ENCODE measurements around the gene LRG1.

The LRG1 gene

DNA sequence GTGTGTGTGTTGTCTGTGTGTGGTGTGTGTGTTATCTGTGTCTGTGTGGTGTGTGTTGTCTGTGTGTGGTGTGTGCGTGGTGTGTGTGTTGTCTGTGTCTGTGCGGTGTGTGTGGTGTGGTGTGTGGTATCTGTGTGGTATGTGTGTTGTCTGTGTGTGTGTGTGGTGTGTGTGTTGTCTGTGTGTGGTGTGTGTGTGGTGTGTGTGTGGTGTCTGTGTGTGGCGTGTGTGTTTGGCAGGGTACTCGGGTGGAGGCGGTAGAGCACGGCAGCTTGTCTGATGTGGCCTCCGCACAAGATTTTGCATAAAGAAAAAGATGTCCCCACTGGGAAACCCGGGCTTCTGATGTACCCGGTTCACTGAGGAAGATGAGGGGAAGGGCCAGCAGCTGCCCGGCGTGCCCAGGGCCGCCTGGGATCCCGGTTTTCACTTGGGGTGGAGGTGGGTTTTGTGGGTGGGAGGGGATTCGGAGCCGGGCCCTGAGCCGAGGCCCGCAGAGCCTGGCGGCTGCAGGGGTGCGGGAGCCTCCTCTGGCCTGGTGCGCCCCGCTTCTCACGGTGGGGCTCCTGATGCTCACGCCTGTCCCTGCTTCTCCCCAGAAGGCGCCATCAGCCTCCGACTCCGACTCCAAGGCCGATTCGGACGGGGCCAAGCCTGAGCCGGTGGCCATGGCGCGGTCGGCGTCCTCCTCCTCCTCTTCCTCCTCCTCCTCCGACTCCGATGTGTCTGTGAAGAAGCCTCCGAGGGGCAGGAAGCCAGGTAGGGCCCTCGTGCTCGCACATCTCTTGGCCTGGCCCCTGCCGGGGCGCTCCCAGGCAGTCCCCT is 46.5 kb downstream of the LRG1 start:
- DNase-seq (ENCODE audit: low spot score): no peak

DNA sequence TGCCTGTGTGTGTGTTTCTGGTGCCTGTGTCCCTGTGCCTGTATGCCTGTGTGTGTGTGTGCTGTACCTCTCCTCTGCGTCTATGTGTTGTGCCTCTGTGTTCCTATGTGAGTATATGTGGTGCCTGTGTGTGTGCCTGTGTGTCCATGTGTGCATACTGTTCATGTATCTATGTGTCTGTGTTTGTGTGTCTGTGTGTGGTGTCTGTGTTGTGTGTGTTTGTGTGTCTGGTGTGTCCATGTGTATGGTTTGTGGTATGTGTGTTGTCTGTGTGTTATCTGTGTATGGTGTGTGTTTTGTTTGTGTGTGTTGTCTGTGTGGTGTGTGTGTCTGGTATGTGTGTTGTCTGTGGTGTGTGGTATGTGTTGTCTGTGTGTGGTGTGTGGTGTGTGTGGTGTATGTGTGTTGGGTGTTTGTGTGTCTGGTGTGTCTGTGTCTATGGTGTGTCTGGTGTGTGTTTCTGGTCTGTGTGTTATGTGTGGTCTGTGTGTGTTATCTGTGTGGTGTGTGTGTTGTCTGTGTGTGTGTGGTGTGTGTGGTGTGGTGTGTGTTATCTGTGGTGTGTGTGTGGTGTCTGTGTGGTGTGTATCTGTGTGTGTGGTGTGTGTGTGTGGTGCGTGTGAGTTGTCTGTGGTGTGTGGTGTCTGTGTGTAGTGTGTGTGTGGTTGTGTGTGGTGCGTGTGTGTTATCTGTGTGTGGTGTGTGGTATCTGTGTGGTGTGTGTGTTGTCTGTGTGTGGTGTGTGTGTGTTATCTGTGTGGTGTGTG is 47.3 kb downstream of the LRG1 start:
- DNase-seq (ENCODE audit: low spot score): no peak

DNA sequence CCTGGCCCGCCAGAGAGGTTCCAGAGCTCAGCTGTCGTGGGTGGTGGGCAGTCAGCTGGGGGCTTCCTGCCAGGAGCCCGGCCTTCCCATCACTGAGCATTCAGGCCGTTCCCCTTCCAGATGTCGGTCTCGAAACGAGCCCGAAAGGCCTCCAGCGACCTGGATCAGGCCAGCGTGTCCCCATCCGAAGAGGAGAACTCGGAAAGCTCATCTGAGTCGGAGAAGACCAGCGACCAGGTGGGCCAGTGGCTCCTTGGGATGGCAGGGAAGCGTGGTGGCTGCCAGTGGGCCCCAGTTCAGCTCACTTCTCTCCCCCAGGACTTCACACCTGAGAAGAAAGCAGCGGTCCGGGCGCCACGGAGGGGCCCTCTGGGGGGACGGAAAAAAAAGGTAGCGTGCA is 48.4 kb downstream of the LRG1 start:
- DNase-seq (ENCODE audit: low spot score): no peak

DNA sequence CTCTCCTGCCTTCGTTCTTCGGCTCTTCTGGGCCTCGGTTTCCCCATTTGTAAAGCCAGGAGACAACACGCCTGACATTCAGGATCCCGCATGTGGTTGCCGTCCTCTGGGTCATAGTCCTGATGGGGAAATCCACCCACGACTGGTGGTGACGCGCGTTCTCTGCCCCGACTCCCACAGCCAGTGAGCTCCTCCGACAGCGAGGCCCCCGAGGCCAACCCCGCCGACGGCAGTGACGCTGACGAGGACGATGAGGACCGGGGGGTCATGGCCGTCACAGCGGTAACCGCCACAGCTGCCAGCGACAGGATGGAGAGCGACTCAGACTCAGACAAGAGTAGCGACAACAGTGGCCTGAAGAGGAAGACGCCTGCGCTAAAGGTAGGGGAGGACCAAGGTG is 51.3 kb downstream of the LRG1 start:
- no peak for DNase-seq (ENCODE audit: low spot score)

DNA sequence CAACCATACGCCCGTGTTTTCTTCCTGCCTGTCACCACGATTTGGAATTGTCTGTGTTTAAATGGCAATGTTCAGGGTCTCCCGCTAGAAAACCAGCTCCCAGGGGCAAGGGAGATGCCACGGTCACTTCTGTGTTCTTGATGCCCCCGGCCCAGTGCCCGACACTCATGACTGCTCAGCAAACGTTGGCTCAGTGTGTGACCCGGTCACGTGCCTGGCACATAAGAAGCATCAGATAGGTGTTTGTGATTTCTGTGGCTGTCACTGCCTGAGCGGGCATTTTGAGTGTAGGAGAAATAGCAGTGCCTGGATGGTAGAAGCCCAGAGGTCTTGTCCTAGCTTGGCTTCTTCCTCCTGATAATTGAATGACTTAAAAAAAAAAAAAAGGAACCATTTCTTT is 52.3 kb downstream of the LRG1 start:
- DNase-seq (ENCODE audit: low spot score): no peak
